Activated CD4-positive, alpha-beta T cell treated with anti-CD3 and anti-CD28 coated beads, Interleukin-2, amount 50 U/mL, for 48 hours (primary cell): ENCODE measurements around the gene SLC35A3.
"Not testable (repeated sequence)": the region's sequence is repeated elsewhere in the genome, so short reads cannot be mapped to it uniquely, and the experiment has no call there.

ENCODE experiments used
- DNase-seq, 2 experiments: peaks; one replicate each; pipeline ENCODE4 v3.0.0-alpha.2; 2020

SLC35A3 gene

DNA sequence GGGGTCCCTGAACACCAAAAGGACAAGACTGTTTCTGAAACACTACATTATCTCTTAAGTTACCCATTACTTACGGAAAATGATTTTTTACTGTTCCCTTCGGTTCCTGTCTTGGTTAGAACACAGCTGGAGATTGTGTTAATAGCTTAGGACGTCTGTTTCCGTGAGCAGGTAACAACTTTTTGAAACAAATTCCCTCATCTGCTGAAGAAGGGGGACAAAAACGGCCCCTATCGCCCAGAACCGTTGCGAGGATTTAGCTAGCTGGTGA is 67.8 kb downstream of the SLC35A3 start:
- no peak for DNase-seq

DNA sequence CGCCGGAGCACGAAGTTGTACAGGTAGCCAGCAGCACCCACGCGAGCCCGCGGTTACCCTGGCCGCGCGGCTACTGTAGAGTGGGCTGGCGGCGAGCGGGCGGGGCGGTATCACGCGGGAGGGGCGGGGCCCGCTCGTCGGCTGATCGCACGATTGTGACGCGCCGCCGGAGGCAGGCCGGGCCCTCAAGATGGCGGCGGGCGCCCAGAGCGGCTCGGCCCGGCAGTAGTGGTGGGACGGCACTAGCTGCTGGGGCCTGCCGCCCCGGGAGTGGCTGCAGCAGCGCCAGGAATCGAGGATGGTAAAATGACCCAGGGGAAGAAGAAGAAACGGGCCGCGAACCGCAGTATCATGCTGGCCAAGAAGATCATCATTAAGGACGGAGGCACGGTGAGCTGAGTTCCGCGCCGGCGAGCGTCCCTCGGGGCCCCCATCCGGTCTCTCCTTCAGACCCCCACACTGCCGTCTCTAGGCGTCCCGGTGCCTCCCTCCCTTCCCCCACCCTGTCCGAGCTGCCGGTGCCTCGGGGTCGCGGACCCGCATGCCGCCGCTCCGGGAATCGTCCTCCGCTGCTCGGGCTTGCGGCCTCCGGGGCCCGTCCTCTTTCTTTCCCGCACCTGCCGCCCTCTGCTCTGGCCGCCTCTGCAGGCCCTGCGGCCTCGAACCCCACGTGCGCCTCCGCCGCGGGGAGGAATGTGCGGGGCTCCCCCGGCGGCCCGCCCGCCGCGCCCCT is 68.3 kb downstream of the SLC35A3 start:
- DNase-seq = peak; percentile 89

- peak; percentile 77 to 88 for DNase-seq
These were observed 69.0 kb downstream of the SLC35A3 start for GRCh38 chr1:100038660-100039287.

DNA sequence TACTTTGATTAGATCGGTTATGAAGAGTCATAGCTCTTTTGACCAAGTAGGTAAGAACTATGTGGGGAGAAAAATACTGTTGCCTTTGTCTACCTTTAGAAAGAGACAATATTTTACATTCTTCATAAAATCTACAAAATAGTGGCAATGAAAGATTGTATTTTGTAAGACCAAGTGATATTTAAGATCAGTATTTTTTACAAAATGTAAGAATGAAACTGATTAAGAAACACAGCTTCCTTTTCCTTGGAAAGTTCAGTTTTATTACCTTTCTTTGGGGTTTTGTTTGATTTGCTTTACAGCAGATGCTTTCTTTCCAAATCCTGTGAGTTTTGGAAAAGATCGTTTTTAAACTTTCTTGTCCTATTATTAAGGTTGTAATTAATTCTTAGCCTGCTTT is 69.8 kb downstream of the SLC35A3 start:
- DNase-seq = no peak

DNA sequence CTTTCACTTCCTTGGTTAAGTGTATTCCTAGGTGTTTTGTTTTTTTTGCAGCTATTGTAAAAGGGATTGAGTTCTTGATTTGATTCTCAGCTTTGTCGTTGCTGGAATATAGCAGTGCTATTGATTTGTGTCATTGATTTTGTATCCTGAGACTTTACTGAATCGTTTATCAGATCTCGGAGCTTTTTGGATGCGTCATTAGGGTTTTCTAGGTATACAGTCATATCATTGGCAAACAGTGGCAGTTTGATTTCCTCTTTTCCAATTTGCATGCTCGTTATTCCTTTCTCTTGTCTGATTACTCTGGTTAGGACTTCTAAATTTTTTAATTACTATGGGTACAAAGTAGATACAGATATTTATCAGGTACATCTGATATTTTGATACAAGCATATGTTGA is 75.4 kb downstream of the SLC35A3 start:
- DNase-seq = no peak

DNA sequence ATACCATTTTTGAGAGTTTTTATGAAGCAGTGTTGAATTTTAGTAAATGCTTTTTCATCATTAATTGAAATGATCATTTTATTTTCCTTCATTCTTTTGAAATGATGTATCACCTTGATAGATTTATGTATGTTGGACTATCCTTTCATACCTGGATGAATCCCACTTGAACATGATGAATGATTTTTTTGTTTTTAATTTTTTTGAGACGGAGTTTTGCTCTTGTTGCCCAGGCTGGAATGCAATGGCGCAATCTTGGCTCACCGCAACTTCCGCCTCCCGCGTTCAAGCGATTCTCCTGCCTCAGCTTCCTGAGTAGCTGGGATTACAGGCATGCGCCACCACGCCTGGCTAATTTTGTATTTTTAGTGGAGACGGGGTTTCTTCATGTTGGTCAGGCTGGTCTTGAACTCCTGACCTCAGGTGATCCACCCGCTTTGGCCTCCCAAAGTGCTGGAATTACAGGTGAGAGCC is 77.5 kb downstream of the SLC35A3 start:
- not testable (repeated sequence) for DNase-seq

DNA sequence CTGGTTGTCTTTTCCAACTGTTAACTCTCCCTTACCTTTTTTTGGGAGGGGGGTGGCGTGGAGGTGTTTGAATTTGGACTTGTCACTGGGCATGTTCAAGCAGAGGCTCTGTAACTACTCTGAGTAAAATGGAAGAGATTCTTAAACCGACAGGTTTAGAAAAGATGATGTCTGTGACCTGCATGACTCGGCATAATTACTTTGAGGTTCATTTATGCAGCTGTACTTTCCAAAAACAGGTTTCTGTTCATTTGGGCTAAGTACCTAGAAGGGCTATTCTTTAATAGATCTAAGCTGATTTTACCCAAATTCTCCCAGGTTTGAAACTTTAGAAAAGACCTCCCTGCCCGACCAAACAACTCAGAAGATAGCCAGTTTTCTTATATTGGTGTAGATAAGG is 80.3 kb downstream of the SLC35A3 start:
- no peak for DNase-seq

- DNase-seq = no peak
These were observed 81.6 kb downstream of the SLC35A3 start for GRCh38 chr1:100051401-100051800.

- DNase-seq = no peak
These were observed 82.1 kb downstream of the SLC35A3 start for GRCh38 chr1:100051893-100052292.

GRCh38 chr1:100053119-100053518 is 83.3 kb downstream of the SLC35A3 start:
- no peak for DNase-seq

DNA sequence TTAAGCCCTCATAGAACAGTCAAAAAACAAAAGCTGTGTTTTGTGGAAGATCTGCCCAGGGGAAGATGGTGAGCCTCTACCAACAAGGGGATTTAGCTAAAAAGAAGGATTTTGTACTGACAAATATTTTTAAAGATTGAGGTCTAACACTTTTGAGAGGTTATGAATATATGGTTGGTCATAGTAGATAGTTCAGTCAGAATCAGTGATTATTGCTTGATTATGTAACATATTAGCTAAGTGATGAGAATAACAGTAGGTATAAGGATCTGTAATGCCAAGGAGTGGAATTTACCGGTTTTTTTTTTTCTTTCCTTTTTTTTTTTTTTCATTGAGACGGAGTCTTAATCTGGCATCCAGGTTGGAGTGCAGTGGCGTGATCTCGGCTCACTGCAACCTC is 83.9 kb downstream of the SLC35A3 start:
- DNase-seq = no peak

GRCh38 chr1:100061681-100062080 is 91.9 kb downstream of the SLC35A3 start:
- no peak for DNase-seq

DNA sequence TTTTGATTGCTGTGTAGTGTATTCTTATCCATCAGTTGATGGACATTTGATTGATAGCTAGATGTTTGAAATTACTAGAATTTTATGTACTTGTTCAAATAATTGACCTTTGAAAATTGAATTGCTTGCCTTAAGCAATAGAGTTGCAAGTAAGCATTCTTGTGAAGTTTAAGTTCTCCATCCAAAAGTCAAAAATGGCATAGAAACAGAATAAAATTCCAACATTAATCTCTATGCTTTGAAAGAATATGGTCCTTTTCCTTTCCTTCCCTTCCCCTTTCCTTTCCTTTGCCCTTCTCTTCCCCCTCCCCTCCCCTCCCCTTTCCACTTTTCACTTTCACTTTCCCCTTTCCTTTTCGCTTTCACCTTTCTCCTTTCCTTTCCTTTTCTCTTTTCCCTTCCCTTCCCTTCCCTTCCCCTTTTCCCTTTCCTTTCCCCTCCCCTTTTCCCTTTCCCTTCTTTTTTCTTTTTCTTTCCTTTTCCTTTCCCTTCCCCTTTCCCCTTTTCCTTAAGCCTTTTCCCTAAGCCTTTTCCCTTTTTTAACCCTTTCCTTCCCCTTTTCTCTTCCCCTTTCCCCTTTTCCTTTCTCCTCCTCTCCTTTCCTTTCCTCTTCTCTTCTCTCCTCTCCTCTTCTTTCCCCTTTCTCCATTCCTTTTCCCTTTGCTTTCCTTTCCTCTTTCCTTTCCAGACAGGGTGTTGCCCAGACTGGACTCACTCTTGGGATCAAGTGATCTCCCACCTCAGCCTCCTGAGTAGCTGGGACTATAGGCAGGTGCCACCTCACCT is 95.6 kb downstream of the SLC35A3 start:
- DNase-seq = no peak

DNA sequence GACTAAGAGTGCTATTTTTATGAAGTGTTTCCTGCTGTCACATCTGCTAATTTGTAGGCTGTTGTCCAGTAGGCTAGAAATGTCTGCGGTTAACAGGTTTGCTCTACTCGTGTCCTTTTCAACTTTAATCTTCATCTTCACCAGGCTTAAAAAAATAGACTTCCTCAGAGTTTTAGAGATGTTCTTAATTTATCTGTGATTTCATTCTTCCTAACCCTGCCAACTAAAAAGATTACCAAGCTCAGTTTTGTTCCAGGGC is 96.1 kb downstream of the SLC35A3 start:
- DNase-seq = no peak

GRCh38 chr1:100070201-100070939 is 100.6 kb downstream of the SLC35A3 start:
- no peak for DNase-seq

- no peak for DNase-seq
These were observed 103.7 kb downstream of the SLC35A3 start for GRCh38 chr1:100073531-100073930.

DNA sequence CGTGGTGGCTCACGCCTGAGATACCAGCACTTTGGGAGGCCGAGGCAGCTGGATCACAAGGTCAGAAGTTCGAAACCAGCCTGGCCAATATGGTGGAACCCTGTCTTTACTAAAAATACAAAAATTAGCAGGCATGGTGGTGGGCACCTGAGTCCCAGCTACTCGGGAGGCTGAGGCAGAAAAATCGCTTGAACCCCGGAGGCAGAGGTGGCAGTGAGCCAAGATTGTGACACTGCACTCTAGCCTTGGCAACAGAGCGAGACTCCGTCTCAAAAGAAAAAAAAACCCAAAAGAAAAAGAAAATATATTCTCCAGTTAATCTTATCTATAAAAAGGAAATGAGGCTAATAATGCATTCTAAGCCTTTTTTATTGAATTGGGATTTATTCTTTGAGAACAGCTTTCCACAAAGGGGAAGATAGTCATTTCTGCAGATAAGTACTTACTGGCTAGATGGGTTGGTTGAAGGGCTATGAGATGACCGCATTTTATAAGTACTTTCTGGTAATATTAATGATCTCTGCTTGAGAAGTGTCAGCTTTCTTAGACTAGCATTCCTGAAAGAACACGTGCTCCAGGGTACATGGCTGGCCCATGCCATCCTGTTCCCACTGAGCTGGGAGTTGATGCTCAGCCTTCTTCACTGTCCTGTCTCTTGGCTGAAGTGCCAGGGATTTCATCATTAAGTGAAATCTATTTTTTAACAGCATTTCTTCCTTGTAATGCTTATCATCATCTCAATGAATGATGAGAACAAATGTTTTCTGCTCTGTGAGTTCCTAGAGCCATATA is 105.0 kb downstream of the SLC35A3 start:
- no peak for DNase-seq

DNA sequence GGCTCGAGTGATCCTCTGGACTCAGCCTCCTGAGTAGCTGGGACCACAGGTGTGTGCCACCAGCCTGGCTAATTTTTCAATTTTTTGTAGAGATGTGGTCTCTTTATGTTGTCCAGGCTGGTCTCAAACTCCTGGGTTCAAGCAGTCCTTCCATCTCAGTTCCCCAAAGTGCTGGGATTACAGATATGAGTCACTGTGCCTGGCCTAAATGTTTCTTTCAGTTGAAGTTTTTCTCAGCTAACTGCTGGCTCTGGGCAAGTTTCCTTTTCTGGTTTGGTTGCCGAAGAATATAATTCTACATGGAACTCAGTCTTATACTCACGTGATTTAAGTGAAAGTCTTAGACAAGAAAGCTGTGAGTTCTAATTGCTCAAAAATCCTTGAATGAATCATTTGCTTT is 106.0 kb downstream of the SLC35A3 start:
- no peak for DNase-seq

DNA sequence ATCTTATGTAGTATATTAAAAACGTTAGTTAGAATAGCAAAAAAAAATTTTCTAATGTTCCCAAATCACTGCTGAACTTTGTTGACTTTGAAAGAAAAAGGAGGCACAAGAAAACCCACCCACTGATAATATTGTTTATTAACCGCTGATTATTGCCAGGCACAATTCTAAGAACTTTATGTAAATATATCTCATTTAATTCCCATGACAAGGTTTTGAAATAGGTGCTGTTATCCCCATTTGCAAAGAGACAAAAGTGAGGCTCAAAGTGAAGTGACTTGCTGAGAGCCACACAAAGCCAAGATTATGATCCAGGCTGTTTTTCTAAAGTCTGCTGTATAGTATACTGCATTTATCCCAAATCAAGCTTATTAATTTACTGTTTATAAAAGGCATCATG is 106.5 kb downstream of the SLC35A3 start:
- DNase-seq = no peak

DNA sequence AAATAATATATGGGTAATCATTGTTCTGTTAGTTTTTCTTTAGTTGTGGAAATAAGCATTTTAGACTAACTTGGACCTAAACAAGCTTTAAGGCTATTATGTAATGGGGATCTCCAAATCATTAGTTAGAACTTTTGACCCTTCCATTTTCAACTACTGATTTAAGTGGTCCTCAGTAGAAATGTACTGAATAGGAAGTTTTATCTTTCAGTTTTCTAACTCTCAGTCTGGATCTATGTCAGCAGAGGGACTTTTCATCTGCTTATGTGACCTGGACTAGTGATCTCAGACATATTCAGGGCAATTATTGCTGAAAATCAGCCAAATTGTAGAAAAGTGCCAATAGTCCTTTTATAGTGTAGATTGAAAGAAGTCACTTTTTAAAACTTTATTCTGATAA is 106.9 kb downstream of the SLC35A3 start:
- DNase-seq = no peak

- no peak for DNase-seq
These were observed 107.7 kb downstream of the SLC35A3 start for GRCh38 chr1:100077531-100077930.

- no peak for DNase-seq
These were observed 110.5 kb downstream of the SLC35A3 start for GRCh38 chr1:100080331-100080730.
